ENCODE data around the gene MRPS10. TPM values are rescaled to one million over a fixed set of nuclear protein-coding genes. Genes with fewer than 3 reads are reported as not detected.
"Not testable (repeated sequence)": the region's sequence is repeated elsewhere in the genome, so short reads cannot be mapped to it uniquely, and the experiment has no call there.

The MRPS10 gene
- total RNA-seq, 1 experiment from 2014 or later = 123 TPM

DNA sequence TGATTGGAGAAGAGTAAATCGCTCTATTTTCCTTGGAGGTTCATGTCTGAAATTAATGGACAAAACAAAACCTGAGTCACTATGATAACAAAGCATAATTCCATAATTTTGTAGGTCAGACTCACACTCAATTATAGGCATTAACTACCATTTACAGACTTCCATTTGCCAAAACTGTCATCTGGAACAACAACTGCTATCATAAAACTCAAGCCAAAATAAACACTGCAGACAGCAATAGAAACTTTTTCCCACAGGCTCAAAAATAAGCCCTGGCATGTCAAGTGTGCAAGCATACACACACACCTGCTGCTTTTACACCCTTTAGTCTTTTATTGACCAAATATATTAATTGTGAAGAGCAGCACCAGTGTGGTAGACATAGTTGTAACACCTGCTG, 7.1 kb downstream of the MRPS10 start:
- no peak for DNase-seq (ENCODE audit: low read depth)

DNA sequence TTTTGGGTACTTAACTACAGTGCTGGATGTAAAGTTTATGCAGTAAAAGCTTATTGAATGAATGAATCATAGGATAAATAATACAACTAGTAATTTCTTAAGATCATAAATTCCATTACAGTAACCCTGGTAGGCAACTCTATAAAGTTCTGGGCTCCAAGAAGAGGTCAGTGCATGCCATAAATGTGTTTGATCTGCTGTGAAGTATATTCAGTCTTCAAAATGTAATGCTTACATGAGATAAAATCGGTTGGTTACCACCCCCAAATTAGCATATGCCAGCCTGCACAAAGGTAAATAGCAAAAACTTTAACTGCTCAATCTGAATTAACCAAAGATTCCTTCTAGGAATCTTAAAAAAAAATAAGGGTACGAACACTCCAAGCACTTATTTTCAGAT, 10.1 kb downstream of the MRPS10 start:
- DNase-seq (ENCODE audit: low read depth) = not testable (repeated sequence)

DNA sequence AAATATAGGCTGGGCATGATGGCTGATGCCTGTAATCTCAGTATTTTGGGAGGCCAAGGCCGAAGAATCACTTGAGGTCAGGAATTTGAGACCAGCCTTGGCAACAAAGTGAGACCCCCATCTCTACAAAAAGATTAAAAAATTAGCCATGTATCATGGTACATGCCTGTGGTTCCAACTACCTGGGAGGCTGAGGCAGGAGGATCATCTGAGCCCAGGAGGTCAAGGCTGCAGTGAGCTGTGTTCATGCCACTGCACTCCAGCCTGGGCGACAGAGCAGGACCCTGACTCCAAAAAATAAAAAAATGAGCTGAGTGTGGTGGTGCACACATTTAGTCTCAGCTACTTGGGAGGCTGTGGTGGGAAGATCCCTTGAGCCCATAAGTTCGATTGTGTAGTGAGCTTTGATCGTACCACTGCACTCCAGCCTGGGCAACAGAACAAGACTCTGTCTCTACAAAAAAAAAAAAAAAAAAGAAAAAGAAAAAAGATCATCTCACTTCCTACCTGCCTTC, 12.8 kb downstream of the MRPS10 start:
- no peak for DNase-seq (ENCODE audit: low read depth)

DNA sequence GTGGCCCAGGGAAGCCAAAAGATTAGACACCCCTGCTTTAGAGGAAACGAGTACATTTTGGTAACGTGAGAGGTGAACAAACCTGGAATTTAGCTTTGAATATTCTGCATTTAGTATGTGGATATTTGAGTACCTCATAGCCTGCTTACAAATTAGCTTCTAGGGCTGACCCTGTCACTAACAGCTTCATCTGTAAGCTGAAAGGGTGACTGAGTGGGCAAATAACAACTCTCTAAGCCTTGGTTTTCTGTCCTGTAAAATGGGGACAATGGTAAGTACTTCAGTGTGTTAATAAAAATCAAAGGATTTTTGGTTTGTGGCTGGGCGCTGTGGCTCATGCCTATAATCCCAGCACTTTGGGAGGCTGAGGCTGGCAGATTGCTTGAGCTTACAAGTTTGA, 14.5 kb downstream of the MRPS10 start:
- DNase-seq (ENCODE audit: low read depth) = no peak

DNA sequence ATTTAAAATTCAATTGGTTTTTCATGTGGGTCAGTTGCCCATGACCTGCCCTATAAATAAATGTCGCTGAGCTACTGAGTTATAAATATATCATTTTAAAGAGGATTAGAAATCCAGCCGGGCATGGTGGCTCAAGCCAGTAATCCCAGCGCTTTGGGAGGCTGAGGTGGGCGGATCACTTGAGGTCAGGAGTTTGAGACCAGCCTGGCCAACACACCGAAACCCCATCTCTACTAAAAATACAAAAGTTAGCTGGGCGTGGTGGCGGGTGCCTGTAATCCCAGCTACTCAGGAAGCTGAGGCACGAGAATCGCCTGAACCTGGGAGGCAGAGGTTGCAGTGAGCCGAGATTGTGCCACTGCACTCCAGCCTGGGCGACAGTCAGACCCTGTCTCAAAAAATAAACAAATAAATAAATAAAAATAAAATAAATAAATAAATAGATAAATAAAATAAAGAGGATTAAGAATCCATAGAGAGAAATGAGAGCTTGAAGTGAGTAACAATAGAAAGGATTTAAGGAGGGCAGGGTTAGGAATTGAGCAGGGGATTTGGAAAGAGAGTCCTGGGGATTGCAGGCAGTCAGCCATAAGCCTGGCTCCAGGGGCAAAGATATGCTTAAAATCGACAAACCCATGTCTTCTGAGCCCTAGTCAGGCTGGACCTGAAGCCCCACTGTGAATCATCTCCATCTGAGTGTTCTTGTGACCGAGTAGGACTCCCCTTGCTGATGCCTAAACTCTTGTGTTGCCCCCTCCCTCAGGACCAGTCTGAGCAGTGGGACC, 15.3 kb downstream of the MRPS10 start:
- not testable (repeated sequence) for DNase-seq (ENCODE audit: low read depth)

DNA sequence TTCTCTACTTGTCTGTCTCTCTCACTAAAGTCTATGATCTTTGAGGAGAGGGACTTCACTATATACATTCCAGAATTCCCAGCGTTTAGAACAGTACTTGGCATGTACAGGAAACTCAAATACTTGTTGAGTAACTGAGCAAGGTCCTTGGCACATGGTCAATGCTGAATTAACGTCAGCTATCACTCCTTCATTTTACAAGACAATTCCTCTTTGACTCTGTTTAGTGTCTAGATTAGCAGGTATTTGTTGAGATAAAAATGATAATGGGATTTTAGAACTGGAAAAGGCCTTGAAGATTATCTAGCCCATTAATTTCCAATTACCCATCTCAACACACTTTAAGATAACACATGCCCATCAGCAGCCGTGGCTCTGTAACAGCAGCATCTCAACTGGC, 16.3 kb downstream of the MRPS10 start:
- no peak for DNase-seq (ENCODE audit: low read depth)

DNA sequence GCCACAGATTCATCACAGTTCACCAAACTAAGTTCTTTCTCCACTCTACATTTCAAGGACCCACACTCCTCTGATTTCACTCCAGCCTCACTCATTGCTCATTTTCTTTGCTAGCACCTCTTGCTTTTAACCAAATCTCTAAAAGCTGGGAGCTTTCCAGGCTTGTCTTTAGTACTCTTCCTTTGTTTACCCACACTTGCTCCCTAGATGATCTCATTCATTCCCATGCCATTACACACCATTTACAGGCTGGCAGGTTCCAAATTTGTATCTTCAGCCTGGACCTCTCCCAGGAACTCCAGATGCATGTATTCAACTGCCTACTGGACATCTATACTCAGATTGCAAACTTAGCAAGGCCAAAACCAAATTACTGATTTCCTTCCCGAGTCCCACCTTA, 17.6 kb downstream of the MRPS10 start:
- peak; percentile 98 for DNase-seq (ENCODE audit: low read depth)

DNA sequence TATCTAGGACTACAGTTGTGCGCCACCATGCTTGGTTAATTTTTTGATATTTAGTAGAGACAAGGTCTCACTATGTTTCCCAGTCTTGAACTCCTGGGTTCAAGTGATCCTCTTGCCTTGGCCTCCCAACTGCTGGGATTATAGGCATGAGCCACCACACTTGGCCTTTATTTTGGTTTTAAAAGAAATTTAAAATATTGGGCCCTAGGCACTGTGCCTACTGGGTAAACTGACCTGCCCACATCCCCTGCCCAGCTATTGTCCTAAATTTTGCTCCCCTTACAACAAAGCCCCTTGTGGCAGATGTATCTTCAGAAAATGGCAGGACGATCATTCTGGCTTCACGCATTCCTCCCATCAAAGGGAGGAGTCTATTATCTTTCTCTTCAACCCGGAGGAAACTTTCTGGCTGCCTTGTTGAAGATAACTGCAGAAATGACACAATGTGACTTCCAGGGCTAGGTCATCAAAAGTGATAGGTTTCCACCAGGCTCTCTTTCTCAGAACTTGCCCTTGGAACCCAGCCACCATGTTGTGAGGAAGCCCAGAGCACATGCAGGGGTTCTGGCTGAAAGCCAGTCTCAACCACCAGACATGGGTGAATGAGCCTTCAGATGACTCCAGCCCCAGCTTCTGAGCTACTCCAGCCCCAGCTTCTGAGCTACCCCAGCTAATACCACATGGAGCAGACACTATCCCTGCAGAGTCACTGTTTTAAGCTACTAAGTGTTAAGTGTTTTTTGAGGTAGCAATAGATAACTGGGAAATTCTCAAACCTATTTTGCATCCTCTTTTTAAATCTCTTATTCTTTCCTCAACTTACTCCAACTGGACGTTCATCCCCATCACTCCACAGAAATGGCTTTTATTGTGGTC, 18.3 kb downstream of the MRPS10 start:
- DNase-seq (ENCODE audit: low read depth) = peak; percentile 95

DNA sequence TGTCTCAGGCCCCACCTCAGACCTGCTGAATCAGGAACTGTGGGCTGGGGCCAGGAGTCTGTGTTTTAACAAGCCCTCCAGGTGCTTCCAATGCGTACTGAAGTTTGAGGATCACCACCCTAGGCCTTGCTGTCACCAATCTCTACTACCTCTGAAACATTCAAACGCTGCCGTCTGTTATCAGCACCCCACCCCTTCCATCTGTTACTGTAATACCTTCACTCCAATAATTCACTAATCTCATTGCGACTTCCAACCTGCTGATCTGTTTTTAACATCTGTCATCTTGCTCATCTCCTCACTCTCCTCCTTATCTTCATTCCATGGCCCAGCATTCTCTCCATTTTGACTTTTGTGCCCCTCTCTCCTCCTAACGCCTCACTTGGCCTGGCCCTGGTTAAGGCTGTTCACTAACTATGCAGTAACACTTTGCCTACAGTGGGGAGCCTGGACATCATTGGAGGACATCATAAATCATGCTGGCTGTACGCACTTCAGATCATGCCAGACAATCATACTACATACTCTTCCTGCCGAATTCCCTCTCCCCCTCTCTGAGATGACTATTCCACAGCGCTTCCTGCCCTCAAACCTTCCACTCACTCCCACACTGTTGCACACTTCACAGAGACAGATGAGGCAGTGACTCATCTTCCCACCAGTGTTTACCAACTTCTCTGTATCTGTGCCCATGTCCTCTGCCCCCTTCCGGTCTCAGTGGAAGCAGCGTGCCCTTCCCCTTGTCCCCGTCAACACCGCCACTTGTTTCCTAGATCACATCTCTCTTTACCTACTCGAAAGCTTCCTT, 19.9 kb downstream of the MRPS10 start:
- DNase-seq (ENCODE audit: low read depth) = peak; percentile 80

DNA sequence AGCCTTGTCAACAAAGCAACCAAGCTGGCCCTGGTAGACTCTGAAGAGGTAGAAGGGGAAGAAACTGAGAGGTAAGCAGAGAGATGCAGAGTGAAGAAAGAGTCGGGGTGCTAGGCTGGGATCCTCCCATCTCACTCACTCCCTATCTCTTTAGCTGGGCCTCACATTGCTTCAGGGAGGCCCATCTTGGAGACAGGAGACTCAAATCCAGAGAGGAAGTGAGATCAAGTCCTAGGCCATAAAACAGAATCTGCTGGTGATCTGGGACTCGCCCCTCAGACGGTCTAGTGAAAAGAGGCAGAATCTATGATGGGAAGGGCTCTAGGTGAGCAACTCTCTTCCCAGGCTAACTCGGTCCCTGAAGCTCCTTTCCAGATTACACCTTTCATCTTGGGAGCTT, 22.2 kb downstream of the MRPS10 start:
- DNase-seq (ENCODE audit: low read depth) = no peak

DNA sequence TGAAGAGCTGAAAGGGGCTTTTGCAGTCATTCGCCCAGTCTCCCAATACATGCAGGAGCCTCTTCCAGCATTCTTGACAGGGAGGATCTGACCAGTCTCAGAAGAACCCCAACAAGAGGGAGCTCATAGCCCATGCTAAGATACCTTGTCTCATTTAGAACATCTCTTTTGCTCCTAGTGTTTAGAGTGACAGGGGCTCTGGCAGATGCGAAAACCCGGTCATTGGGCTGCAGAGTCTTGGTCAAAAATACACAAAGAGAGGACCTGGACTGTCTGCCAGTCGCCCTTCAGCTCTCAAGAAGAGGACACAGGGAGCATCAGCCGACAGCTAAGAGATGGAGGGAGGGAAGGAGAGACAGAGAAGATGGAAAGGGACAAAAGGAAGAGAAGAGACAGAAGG, 23.6 kb downstream of the MRPS10 start:
- no peak for DNase-seq (ENCODE audit: low read depth)

DNA sequence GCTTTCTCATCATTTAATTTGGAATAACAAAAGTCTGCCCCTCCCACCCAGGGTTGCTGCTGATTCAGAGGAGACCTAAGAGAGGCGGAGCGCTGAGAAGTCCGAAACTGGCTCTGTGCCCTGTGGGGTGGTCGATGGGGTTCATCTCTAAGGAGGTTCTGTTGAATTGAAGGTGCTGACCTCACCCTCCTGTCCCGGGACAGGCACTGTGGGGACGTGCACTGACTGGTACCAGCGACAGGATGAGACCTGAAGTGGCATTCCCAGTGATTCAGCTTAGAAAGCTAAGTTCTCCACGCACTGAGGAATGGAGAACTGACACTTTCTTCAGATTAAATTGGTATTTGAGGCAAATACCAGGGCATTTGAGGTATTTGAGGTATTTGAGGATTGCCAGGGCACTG, 24.2 kb downstream of the MRPS10 start:
- peak; percentile 52 for DNase-seq (ENCODE audit: low read depth)

DNA sequence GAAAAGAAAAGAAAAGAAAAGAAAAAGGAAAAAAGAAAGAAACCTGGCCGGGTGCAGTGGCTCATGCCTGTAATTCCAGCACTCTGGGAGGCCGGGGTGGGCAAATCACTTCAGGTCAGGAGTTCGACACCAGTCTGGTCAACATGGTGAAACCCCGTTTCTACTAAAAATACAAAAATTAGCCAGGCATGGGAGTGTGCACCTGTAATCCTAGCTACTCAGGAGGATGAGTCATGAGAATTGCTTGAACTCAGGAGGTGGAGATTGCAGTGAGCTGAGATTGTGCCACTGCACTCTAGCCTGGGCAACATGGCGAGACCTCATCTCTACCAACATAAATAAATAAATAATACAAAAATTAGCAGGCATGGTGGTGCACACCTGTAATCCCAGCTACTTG, 25.3 kb downstream of the MRPS10 start:
- DNase-seq (ENCODE audit: low read depth) = peak; percentile 42

DNA sequence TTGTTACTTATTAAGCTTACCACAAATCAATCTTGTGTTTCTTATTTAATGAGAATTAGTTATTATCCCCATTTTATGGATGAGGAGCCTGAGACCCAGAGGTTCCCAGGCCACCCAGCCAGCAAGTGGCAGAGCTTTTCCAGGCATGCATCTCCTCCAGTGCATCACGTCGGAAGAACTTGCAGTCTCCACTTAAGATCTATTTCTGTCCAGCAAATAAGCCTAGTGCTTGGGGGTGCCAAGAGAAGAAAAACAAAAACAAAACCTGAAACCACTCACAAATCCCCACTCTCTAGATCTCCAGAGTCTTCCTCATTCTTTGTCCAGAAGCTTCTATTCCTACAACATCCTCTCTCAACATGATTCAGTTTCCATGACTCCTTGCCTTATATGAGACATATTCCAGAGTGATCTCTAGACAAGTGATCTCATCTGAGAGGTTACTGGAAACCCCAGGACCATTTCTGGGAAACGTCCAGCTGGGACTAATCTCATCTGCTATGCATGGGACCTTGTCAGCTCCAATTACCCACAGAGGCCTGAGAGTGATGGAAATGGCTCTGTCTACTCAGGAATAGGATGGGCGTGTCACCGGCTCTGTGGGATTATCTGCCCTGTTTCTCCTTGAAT, 27.0 kb downstream of the MRPS10 start:
- DNase-seq (ENCODE audit: low read depth) = peak; percentile 83

DNA sequence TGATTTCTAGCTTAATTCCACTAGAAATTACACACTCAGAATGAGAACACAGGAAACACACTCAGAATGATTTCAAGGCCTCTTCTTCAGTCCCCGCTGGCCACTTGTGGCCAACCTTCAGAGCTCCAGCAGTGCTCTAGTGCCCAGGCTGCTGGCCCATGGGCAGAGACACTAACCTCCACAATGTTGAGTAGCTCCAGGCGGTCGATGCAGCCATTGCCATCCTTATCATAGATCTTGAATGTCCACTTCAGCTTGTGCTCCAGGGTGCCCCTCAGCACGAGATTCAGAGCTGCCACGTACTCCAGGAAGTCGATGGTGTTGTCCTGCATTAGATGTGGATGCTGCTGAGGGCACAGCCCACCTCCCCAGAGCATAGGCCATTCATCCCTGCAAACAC, 29.3 kb downstream of the MRPS10 start:
- DNase-seq (ENCODE audit: low read depth) = no peak

DNA sequence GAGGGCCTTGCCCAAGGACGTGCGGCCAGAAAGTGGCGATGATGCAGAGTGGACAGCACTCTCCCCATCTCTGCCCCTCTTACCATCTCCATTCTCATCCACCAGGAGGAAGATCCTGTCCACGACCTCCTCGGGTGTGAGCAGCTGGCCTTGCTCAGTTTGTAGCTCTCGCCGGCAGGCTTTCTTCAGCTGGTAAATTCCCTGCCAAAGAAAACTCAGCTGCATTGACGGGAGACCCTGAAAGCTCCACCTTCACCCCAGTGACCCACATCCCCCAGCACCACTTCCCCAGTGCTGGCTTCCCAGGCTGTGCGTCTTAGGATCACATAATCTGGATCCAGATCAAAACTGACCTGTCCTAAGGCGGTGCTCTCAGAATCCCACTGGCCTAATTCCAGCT, 32.1 kb downstream of the MRPS10 start:
- no peak for DNase-seq (ENCODE audit: low read depth)

DNA sequence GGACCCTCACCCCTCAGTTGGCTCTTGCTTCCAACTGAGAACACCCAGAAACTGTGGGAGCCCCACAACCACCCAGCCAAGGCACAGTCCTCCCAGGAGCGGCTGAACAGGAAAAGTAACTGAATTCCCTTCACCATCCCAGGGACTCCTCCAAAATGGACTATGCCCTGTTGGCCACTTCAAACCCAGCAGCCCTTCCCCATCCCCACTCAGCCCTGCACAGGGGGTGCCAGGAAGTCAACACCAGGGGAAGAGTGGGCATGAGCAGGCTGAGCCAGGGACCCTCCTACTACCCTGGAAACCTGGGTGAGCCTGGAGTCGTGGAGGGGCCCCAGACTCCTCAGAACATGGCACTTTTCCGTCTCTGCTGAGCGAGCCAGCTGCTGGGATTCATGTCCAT, 33.2 kb downstream of the MRPS10 start:
- no peak for DNase-seq (ENCODE audit: low read depth)

DNA sequence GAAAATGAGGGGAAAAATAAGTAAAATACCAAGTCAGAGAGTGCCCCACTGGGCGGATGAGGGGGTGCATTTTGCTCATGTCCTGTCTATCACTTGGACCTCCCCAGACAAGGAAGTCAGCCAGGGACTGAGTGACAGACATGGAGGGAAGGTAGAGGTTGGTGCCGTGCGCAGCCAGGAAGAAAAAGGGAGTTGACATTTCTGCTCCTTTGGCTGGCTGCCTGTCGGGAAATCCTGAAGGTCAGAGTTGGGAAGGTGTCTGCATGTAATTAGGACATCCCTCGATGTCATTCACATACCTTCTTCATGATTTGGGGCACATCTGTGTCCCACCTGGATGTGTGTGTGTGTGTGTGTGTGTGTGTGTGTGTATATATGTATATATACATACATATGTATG, 35.6 kb downstream of the MRPS10 start:
- no peak for DNase-seq (ENCODE audit: low read depth)

DNA sequence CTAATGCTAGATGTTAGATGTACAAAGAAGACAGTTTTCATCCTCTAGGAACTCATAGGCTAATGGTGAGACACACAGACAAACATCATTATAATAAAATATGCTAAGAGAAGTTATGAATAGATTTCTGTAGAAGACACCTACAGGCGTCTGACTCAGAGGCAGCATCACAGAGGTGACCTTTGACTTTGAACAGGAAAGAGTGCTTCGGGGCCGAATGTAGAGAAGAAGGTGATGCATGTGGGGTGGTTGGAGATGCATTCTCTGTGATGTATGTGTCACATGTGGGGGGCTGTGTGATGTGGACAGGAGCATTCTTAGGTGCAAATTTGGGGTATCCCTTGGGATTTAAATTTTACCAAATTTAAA, 37.7 kb downstream of the MRPS10 start:
- peak; percentile 47 for DNase-seq (ENCODE audit: low read depth)

DNA sequence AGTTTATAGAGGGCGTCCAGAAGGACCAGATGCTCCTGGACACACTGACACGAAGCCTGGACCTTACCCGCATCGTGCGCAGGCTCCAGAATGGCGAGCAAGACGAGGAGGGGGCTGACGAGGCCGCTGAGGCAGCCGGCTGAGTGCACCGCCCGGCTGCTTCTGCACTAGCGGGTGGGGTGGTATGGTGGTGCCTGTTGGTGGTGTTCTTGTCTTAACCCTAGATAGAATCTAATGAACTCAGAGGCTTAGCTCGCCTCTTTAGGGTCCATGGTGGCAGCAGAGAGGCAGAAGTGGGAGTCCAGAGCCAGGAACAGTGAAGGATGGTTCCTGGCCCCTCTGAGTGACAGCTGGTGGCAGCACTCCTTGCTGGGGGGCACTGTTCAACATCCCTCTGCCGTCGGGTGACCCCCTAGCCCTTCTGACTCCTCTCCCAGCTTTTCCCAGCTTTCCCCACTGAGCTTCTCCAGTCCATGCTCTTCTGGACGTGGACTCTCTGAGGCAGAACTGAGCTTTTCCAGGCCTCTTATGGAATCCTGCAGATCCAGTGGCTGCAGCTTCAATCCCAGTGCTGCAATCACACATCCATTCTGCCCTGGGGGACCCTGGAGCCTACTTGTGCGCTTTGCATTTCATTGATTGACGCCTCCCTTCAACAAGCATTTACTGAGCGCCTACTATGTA, 38.3 kb downstream of the MRPS10 start:
- no peak for DNase-seq (ENCODE audit: low read depth)
